Large intestine (tissue), 3 donors: ENCODE measurements around the gene SPSB2. TPM values are rescaled to one million over a fixed set of nuclear protein-coding genes. Genes with fewer than 3 reads are reported as not detected.

Source experiments
- DNase-seq, 2 donors: peaks; one replicate each; pipeline versions ENCODE4 v3.0.0 to v3.0.0-alpha.2; 2013
- H3K27ac ChIP-seq: one replicate; pipeline ENCODE4 v1.5.1; 2013; ENCODE audit warnings: low read length
- H3K27me3 ChIP-seq: 2 replicates; pipeline ENCODE4 v1.6.1; 2013; ENCODE audit warnings: low read length; ENCODE audit not compliant: control insufficient read depth, insufficient read depth
- H3K36me3 ChIP-seq: 2 replicates; pipeline ENCODE4 v1.6.1; 2013; ENCODE audit warnings: low read length; ENCODE audit not compliant: control insufficient read depth, insufficient read depth
- H3K4me1 ChIP-seq: one replicate; pipeline ENCODE4 v1.6.1; 2013; ENCODE audit warnings: low read length; ENCODE audit not compliant: control insufficient read depth, insufficient read depth
- H3K4me3 ChIP-seq: one replicate; pipeline ENCODE4 v1.5.1; 2013; ENCODE audit warnings: low read length
- H3K9me3 ChIP-seq: one replicate; pipeline ENCODE4 v1.6.1; 2013; ENCODE audit warnings: mild to moderate bottlenecking, low read depth, low read length, moderate library complexity; ENCODE audit not compliant: control insufficient read depth
- WGBS: methylation state at CpG from one replicate; pipeline ENCODE4 v1.1.5; 2013; ENCODE audit warnings: low lambda C conversion rate; ENCODE audit not compliant: insufficient coverage; 5-methylcytosine and 5-hydroxymethylcytosine counted together
- polyA plus RNA-seq: library from polyadenylated mRNA; unstranded; fragments of 120-200 nt; gene quantifications from one replicate; pipeline ENCODE4 v1.2.1, GENCODE V29; 2013

The SPSB2 gene
- polyA plus RNA-seq, 1 donor = 15.3 TPM

DNA sequence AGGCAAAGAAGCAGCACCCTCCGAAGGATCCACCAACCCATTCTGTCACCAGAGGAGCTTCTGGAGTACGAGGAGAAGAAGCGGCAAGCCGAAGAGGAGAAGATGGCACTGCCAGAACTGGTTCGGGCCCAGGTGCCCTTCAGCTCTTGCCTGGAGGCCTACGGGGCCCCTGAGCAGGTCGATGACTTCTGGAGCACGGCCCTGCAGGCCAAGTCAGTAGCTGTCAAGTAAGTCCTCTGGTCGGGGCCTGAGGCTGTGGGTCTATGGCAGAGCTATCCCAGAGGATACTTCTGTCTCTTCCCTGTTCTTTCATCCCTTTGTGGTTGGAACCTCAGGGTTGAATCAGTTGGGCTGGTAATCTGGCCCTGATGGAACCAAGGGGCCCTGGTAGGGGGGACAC is 11.7 kb downstream of the SPSB2 start:
- Histone ChIP-seq H3K27ac (no peak overlapping the region), H3K4me1 (no peaks in the 10 kb centered on the region), H3K4me3 (no peak overlapping the region), H3K36me3 (peaks cover 91% of the 10 kb centered on the region), H3K27me3 (no peaks in the 10 kb centered on the region), H3K9me3 (no peaks in the 10 kb centered on the region)
- DNase-seq = no peak
- no CpG with 5 or more reads among the region's 9 CpGs for WGBS

DNA sequence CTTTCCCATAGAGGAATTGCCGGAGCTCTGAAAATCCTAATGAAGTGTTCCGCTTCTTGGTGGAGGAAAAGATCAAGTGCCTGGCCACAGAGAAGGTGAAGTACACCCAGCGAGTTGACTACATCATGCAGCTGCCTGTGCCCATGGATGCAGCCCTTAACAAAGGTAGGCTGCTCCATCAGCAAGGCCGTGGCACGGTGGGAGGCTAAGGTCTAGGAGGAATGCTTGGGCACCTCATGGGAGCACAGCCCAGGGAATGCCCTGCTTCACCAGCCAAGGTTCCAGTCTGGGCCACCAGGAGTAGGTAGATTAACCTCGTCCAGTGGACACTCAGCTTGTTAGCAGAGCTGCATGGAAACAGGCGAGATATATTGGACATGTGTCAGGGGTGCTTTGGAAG is 12.2 kb downstream of the SPSB2 start:
- DNase-seq = no peak
- WGBS = 100% methylated on average over 1 of the region's 7 CpGs

DNA sequence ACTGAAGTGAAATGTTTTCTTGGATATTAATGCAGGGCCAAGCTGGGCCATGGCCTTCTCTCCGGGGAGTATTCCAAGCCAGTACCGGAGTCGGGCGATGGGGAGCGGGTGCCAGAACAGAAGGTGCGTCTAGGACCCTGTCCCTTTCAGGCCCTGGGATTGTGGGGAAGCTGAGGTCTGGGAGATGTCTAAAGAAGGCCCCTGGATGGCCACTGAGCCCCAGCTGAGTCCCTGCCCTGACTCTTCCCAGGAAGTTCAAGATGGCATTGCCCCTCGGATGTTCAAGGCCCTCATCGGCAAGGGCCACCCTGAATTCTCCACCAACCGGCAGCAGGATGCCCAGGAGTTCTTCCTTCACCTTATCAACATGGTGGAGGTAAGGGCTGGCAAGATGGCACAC is 13.0 kb downstream of the SPSB2 start:
- H3K27ac ChIP-seq = no peak overlapping the region
- DNase-seq = no peak
- WGBS = no CpG with 5 or more reads among the region's 9 CpGs
- peaks cover 91% of the 10 kb centered on the region for H3K36me3 ChIP-seq
- no peaks in the 10 kb centered on the region for H3K27me3 ChIP-seq
- no peak overlapping the region for H3K4me3 ChIP-seq
- H3K9me3 ChIP-seq = no peaks in the 10 kb centered on the region
- no peaks in the 10 kb centered on the region for H3K4me1 ChIP-seq

More for the DNA sequence above, 12.2 kb downstream of the SPSB2 start:
- no peaks in the 10 kb centered on the region for H3K9me3 ChIP-seq
- H3K4me3 ChIP-seq = no peak overlapping the region
- no peaks in the 10 kb centered on the region for H3K27me3 ChIP-seq
- peaks cover 92% of the 10 kb centered on the region for H3K36me3 ChIP-seq
- no peaks in the 10 kb centered on the region for H3K4me1 ChIP-seq
- H3K27ac ChIP-seq = no peak overlapping the region

DNA sequence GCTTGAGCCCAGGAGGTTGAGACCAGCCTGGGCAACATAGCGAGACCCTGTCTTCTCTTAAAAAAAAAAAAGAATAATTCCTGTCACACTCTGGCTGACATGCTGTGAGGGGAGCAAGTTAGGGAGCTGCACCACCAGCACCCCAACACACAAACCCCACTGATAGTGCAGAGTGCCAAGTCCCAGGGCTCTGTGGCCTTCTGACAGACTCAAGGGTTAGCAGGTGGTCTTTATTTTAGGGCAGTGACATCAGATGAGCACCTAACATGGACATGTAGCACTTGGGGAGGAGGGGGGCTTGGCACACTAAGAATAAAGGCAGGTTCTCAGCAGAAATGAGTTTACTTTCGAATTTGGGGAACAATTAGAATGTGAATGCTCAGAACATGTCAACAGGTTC is 14.3 kb downstream of the SPSB2 start:
- WGBS = no CpG with 5 or more reads among the region's 2 CpGs
- Histone ChIP-seq H3K9me3 (no peaks in the 10 kb centered on the region), H3K36me3 (peaks cover 87% of the 10 kb centered on the region), H3K27ac (no peak overlapping the region), H3K27me3 (no peaks in the 10 kb centered on the region), H3K4me1 (peaks cover 5% of the 10 kb centered on the region), H3K4me3 (no peak overlapping the region)
- no peak for DNase-seq

DNA sequence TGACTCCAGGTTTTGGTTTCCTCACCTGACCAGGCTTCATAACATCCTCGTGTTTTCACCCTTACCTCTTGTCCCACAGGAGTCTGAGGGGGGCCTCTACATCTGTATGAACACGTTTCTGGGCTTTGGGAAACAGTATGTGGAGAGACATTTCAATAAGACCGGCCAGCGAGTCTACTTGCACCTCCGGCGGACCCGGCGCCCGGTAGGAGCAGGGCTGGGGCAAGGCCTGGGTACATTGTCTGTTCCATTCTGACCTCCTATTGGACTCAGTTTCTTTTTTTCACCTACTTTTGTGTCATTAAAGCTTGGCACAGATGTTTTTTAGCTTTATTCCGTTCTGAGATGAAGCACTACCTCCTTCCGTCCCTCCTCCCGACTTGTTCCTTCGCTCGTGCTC is 17.8 kb downstream of the SPSB2 start:
- Histone ChIP-seq H3K9me3 (no peaks in the 10 kb centered on the region), H3K27me3 (no peaks in the 10 kb centered on the region), H3K36me3 (peaks cover 55% of the 10 kb centered on the region), H3K4me1 (peaks cover 19% of the 10 kb centered on the region), H3K4me3 (no peak overlapping the region), H3K27ac (no peak overlapping the region)
- DNase-seq = no peak
- 93% methylated on average over 3 of the region's 14 CpGs for WGBS

DNA sequence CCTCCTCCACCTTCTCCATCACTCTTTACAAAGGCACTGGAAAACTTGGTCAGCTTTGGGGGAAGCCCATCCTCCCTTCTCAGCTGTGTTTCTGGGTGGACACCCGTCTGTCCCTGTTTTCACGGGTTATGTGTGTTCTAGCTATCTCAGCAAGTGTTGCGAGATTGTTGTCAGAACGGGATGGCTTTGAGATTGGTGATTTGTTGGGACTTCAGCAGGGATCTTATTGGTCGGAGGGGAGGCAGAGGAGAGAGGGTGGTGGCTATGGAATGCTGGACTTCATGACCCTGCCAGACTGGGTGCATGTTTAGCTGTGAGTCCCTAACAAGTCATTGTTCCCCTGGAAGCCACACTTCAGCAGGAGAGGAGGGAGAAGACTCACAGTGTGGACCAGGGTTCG is 19.1 kb downstream of the SPSB2 start:
- peaks cover 52% of the 10 kb centered on the region for H3K36me3 ChIP-seq
- H3K27ac ChIP-seq = no peak overlapping the region
- no peaks in the 10 kb centered on the region for H3K27me3 ChIP-seq
- no peak for DNase-seq
- WGBS = no CpG with 5 or more reads among the region's 6 CpGs
- peaks cover 32% of the 10 kb centered on the region for H3K4me1 ChIP-seq
- no peak overlapping the region for H3K4me3 ChIP-seq
- H3K9me3 ChIP-seq = no peaks in the 10 kb centered on the region

DNA sequence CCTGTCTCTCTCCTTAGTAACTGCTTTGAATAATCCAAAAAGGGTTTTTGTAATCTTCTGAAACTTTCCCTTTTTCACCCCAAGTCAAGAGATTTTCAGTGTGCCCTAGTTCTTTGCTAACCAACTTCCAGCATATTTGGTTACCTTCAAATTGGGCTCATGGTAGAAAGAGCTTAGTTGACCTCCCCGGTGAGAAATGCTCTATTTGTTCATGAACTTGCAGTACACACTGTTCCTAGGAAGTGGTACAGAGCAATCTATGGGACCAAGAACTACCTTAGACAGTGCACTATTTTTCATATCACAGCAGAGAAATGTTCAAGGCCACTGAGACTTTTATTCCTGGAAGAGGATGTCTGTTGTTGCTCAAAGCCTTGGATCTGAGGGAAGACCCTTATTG is 19.5 kb downstream of the SPSB2 start:
- H3K4me3 ChIP-seq = no peak overlapping the region
- no CpG with 5 or more reads among the region's 1 CpG for WGBS
- no peaks in the 10 kb centered on the region for H3K9me3 ChIP-seq
- H3K27me3 ChIP-seq = no peaks in the 10 kb centered on the region
- H3K36me3 ChIP-seq = peaks cover 51% of the 10 kb centered on the region
- peaks cover 32% of the 10 kb centered on the region for H3K4me1 ChIP-seq
- DNase-seq = no peak
- H3K27ac ChIP-seq = peak overlapping the region; percentile 76

DNA sequence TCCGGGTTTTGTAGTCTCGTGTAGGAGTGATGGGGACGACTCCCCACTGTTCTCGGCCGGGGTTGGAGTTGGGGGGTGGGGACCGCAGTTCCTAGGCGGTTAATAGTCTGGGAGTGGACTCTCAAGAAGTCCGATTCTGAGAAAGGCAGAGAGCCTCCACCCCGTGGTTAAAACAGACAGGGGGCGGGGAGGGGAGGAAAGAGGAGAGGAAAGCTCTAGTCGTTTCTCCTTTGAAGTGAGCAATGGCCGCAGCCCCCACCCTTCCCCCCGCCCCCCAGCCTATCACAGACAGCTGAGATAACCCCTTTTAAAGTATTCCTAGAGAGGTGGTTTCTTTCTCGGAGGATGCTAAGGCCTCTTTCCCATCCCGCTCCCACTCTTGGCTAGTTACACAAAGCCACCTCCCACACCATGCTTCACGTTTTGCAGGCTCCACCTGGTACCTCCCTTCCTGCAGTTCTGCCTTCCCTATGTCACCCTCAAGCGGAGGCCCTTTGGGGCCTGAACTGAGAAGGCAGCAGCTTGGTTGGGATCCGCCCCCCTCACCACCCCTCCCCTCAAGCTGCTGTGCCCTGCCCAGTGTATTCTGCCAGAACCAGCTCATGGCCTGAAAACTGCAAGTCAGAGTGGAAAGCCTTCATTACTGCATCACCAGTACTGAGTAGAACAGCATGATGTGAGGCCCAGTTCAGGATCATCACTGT is 20.3 kb downstream of the SPSB2 start:
- H3K36me3 ChIP-seq = peaks cover 48% of the 10 kb centered on the region
- H3K4me3 ChIP-seq = peak overlapping the region; percentile 89
- peak; percentile 65 to 74 for DNase-seq
- H3K27ac ChIP-seq = peak overlapping the region; percentile 76
- no peaks in the 10 kb centered on the region for H3K27me3 ChIP-seq
- 0% methylated on average over 3 of the region's 18 CpGs for WGBS
- no peaks in the 10 kb centered on the region for H3K9me3 ChIP-seq
- peaks cover 32% of the 10 kb centered on the region for H3K4me1 ChIP-seq

DNA sequence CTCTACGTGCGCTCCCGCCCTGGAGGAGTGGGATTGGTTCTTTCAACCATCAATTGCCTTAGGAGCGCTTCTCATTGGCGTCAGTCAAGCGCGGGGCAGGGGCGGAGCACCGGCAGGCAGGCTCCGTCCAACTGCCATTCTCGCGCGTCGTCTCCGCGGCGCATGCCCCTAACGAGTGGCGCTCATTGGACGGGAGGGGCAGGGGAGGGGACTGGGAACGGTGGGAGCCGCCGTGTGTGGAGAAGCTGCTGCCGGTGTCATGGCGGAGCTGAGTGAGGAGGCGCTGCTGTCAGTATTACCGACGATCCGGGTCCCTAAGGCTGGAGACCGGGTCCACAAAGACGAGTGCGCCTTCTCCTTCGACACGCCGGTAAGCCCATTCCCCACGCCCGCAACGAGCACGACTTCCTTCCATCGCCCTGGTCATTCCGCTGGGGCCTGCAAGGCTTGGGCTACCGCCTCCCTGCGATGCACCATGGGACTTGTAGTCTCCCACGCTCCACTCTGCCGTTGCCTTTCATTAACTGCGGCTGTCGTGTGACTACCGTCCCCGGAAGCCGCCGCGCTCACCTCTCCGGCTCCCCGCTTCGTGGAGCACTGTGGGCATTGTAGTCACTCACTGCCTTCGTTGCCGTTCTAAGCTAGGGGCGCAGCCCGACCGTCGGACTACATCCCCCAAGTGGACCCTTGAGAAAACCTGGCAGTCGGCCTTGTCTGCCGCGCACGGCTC is 21.0 kb downstream of the SPSB2 start, which contains the start of gene USP5:
Gene USP5, plus strand, starts transcription at position 230 of the 730 bp plus-strand sequence. Its CDS starts 30 bp downstream, at position 260.
- peak; percentile 100 for DNase-seq
- Histone ChIP-seq H3K27me3 (no peaks in the 10 kb centered on the region), H3K4me3 (peak within 1 kb of the TSS; percentile 89), H3K36me3 (peaks cover 48% of the 10 kb centered on the region), H3K27ac (peak within 1 kb of the TSS; percentile 99), H3K9me3 (no peaks in the 10 kb centered on the region), H3K4me1 (peaks cover 32% of the 10 kb centered on the region)
- no CpG with 5 or more reads among the region's 65 CpGs for WGBS

DNA sequence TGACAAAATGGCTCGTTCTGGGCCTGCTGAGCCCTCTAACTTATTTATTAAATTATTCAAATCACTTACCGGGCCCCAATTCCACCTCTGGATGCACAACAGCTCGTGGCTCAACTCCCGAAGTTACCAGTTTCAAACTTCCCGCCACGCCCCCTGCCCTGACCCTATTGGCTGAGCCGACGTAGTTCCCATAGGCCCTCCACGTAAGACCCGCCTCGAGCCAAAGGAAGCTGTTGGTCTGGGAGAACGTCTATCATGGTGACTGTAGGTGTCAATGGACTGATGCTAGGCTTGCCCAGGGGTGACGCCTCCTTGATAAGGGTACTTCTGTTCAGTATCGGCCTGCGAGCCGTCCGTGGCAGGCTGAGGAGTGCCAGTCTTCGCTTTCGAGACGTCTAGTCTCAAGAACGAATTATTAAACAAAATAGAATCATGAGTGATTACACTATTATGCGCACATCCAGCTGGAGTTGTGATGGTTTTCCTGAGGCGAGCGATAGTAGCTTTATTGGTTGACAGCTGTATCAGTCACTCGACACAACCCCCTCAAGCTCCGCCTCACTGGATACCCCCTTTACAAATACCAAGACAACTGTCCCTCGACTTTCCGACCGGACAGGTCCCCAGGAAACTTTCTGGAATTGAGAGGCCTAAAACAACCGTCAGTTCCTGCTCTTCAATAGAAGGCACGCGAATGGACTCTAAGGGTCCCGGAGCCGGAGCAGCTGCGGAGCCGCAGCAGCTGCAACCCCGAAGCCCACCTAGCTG is 21.8 kb downstream of the SPSB2 start, which contains the start of gene CDCA3:
Gene CDCA3, minus strand, starts transcription at position 134 of the 768 bp plus-strand sequence. CDS start 334 bp downstream, outside the sequence.
- peak; percentile 98 to 99 for DNase-seq
- WGBS = no CpG with 5 or more reads among the region's 37 CpGs
- peak within 1 kb of the TSS; percentile 99 for H3K27ac ChIP-seq
- no peaks in the 10 kb centered on the region for H3K27me3 ChIP-seq
- H3K36me3 ChIP-seq = peaks cover 48% of the 10 kb centered on the region
- H3K9me3 ChIP-seq = no peaks in the 10 kb centered on the region
- peak within 1 kb of the TSS; percentile 89 for H3K4me3 ChIP-seq
- H3K4me1 ChIP-seq = peaks cover 32% of the 10 kb centered on the region
